Memory B cell (primary cell): ENCODE results near the gene C16orf86.

Experiments
- ATAC-seq: fragments of 150-1000 bp; cut with Tn5 transposase; 2 replicates; pipeline ENCODE4 v1.10.0; 2021; ENCODE audit warnings: low read depth, mild to moderate bottlenecking, moderate library complexity
- DNase-seq, 2 donors: peaks; one replicate each; pipeline ENCODE4 v3.0.0; 2022; ENCODE audit warnings: low spot score in 2 of 2
- H3K27ac Mint-ChIP-seq: one replicate; pipeline ENCODE4 v1.8.0; 2022; ENCODE audit warnings: mild to moderate bottlenecking, moderate library complexity, mixed read lengths
- H3K27me3 Mint-ChIP-seq: one replicate; pipeline ENCODE4 v1.8.0; 2022; ENCODE audit warnings: mixed read lengths
- H3K36me3 Mint-ChIP-seq: one replicate; pipeline ENCODE4 v1.8.0; 2022; ENCODE audit warnings: mild to moderate bottlenecking, mixed read lengths
- H3K4me1 Mint-ChIP-seq: one replicate; pipeline ENCODE4 v1.8.0; 2022; ENCODE audit warnings: mixed read lengths
- H3K4me3 Mint-ChIP-seq: one replicate; pipeline ENCODE4 v1.8.0; 2022; ENCODE audit warnings: mild to moderate bottlenecking, moderate library complexity, mixed read lengths
- H3K9me3 Mint-ChIP-seq: one replicate; pipeline ENCODE4 v1.8.0; 2022; ENCODE audit warnings: mixed read lengths

The C16orf86 gene

GRCh38 chr16:67658849-67659674, 7.6 kb upstream of the C16orf86 start:
- Mint-ChIP-seq H3K4me1 (peaks cover 21% of the 10 kb centered on the region), H3K9me3 (no peaks in the 10 kb centered on the region), H3K36me3 (peaks cover 11% of the 10 kb centered on the region), H3K27me3 (no peaks in the 10 kb centered on the region), H3K4me3 (peak overlapping the region; percentile 94), H3K27ac (peak overlapping the region; percentile 94)
- DNase-seq (no peak), ATAC-seq (no peak)

- H3K4me3 Mint-ChIP-seq: peak within 1 kb of the TSS; percentile 94
- H3K27me3 Mint-ChIP-seq: no peaks in the 10 kb centered on the region
- DNase-seq: peak; percentile 94
- H3K36me3 Mint-ChIP-seq: peaks cover 11% of the 10 kb centered on the region
- peak within 1 kb of the TSS; percentile 94 for H3K27ac Mint-ChIP-seq
- H3K9me3 Mint-ChIP-seq: no peaks in the 10 kb centered on the region
- peaks cover 25% of the 10 kb centered on the region for H3K4me1 Mint-ChIP-seq
- ATAC-seq: peak; percentile 61
Observed at GRCh38 chr16:67659675-67660563, 6.7 kb upstream of the C16orf86 start, which contains the start of gene ACD. Gene ACD (minus strand): TSS chr16:67660260. CDS start chr16:67660220, 40 bp downstream.

DNA sequence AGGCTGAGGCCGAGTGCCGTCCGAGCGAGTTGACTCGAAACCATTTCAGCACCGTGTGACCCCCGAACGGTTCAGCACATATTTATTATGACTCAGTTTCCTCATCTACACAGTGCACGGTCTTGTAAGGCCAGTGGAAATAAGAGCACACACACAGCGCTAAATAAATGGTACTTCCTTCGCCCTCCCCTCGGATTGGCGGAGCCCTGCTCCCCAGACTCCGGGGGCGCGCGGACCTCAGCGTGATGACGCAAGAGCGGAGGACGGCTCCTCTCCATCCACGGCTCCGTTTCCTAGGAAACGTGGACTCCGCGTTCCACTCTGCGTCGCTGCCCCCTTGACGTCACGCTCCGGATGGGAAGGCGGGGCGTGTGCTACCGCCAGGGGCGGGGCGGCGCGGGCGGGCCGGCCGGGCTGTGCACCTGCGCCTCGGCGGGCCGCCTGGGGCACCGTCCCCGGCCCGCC, 6.0 kb upstream of the C16orf86 start, which contains the start of gene PARD6A:
Gene PARD6A (plus strand): TSS at position 397 of the 465 bp plus-strand sequence. CDS start 79 bp downstream, outside the sequence.
- peak within 1 kb of the TSS; percentile 94 for H3K4me3 Mint-ChIP-seq
- H3K36me3 Mint-ChIP-seq: peaks cover 8% of the 10 kb centered on the region
- peak; percentile 86 to 93 for DNase-seq
- H3K27ac Mint-ChIP-seq: peak within 1 kb of the TSS; percentile 94
- H3K9me3 Mint-ChIP-seq: no peaks in the 10 kb centered on the region
- H3K27me3 Mint-ChIP-seq: no peaks in the 10 kb centered on the region
- peaks cover 24% of the 10 kb centered on the region for H3K4me1 Mint-ChIP-seq
- ATAC-seq: peak; percentile 85

DNA sequence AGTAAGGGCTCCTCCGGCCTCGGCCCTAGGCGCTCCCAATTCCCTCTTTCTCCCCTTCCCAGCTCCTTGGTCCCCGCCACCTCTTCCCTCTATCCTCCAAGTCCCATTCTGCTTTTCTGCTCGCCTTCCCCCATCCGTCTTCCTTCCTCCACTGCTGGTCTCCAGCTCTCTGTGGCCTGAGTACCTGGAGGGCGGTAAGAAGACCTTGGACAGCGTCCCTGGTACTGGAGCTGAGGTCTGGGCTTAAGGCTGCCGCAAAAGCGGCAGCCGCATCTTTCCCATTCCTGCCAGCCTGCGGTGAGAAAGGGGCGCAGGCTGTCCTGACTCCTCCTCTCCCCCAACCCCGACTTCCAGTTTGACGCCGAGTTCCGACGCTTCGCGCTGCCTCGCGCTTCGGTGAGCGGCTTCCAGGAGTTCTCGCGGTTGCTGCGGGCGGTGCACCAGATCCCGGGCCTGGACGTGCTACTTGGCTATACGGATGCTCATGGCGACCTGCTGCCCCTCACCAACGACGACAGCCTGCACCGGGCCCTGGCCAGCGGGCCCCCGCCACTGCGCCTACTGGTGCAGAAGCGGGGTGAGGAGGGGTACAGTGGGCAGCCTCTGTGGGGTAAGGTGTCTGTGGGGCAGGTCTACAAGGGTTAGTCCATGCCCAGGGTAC, 5.4 kb upstream of the C16orf86 start:
- Mint-ChIP-seq H3K9me3 (no peaks in the 10 kb centered on the region), H3K4me3 (peak overlapping the region; percentile 94), H3K27ac (peak overlapping the region; percentile 94), H3K27me3 (no peaks in the 10 kb centered on the region), H3K4me1 (peaks cover 26% of the 10 kb centered on the region), H3K36me3 (peaks cover 5% of the 10 kb centered on the region)
- ATAC-seq: no peak
- DNase-seq: no peak

DNA sequence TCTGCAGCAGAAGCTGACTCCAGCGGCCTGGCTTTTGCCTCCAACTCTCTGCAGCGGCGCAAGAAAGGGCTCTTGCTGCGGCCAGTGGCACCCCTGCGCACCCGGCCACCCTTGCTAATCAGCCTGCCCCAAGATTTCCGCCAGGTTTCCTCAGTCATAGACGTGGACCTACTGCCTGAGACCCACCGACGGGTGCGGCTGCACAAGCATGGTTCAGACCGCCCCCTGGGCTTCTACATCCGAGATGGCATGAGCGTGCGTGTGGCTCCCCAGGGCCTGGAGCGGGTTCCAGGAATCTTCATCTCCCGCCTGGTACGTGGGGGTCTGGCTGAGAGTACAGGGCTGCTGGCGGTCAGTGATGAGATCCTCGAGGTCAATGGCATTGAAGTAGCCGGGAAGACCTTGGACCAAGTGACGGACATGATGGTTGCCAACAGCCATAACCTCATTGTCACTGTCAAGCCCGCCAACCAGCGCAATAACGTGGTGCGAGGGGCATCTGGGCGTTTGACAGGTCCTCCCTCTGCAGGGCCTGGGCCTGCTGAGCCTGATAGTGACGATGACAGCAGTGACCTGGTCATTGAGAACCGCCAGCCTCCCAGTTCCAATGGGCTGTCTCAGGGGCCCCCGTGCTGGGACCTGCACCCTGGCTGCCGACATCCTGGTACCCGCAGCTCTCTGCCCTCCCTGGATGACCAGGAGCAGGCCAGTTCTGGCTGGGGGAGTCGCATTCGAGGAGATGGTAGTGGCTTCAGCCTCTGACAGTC, 4.5 kb upstream of the C16orf86 start:
- peak overlapping the region; percentile 94 for H3K27ac Mint-ChIP-seq
- ATAC-seq (no peak), DNase-seq (no peak)
- H3K4me3 Mint-ChIP-seq: peak overlapping the region; percentile 94
- peaks cover 29% of the 10 kb centered on the region for H3K4me1 Mint-ChIP-seq
- peaks cover 3% of the 10 kb centered on the region for H3K36me3 Mint-ChIP-seq
- H3K9me3 Mint-ChIP-seq: no peaks in the 10 kb centered on the region
- no peaks in the 10 kb centered on the region for H3K27me3 Mint-ChIP-seq

DNA sequence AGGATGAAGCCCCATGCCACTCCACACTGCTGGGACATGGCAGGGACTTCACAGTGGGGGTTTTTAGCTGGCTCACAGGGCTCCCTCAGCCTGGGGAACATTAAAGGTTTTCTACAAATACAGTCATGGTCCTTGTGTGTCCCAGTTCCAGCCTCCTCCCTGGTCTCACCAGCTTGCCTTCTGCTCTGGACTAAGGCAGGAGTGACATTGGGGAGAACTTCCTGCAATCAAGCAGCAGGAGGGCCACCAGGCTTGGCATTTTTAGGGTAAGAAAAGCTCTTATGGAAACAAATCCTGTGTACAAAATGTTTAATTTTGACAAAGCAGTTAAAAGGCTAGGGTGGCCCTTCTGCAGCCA, 4.0 kb upstream of the C16orf86 start:
- Mint-ChIP-seq H3K9me3 (no peaks in the 10 kb centered on the region), H3K4me3 (no peak overlapping the region), H3K4me1 (peaks cover 31% of the 10 kb centered on the region), H3K36me3 (peaks cover 3% of the 10 kb centered on the region), H3K27ac (no peak overlapping the region), H3K27me3 (no peaks in the 10 kb centered on the region)
- ATAC-seq (no peak), DNase-seq (no peak)

DNA sequence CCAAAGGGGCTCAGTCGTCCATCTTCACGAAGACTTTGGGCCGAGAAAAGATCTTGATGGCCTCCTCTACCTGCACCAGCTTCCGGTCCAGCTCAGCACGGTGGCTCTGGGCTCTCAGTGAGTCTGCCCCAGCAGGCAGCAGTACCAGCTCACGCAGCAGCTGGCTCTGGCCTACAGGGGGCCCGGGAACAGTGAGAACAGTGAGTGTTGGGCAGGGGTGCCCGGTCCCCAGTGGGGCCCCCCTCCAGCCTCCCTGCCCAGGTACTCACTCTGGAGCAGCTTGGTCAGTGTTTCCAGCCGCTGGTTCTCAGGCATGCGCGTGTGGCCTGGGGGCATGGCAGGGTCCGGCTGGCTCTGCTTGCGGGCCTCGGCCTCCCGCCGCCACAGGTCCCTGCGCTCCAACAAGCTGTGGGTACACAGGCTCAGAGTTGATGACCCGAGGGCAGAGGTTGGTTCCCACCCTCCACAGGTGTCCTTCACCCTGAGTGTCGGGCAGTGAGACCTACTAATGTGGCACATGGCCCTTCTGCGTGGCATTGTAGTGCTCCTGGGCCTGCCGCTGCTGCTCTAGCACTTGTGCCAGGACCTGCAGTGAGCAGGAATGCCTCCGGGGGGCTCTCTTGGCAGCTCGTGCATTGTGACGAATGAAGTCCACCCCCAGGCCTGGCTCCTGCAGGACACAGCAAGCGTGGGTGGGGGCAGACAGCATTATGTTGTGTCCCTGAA, 3.3 kb upstream of the C16orf86 start:
- H3K27me3 Mint-ChIP-seq: no peaks in the 10 kb centered on the region
- H3K4me3 Mint-ChIP-seq: no peak overlapping the region
- no peaks in the 10 kb centered on the region for H3K9me3 Mint-ChIP-seq
- H3K27ac Mint-ChIP-seq: no peak overlapping the region
- no peaks in the 10 kb centered on the region for H3K36me3 Mint-ChIP-seq
- peaks cover 33% of the 10 kb centered on the region for H3K4me1 Mint-ChIP-seq
- ATAC-seq (no peak), DNase-seq (no peak)

DNA sequence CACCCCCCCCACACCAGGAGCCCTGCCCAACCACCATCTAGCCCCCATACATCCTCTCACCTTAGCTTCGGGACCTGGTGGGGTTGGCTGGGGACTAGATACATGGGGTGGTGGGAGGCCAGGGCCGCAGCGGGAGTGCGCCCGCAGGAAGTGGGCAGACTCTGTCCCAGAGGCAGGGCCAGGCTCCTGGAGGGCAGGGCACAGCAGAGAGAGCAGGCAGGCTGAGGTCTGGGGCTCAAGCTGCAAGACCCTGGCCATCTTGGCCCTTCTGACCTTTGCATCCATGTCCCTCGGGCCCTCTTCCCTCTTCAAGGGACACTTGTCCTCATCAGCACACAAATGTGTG, 2.8 kb upstream of the C16orf86 start:
- Mint-ChIP-seq H3K4me3 (no peak overlapping the region), H3K9me3 (no peaks in the 10 kb centered on the region), H3K4me1 (peaks cover 35% of the 10 kb centered on the region), H3K27ac (no peak overlapping the region), H3K36me3 (no peaks in the 10 kb centered on the region), H3K27me3 (no peaks in the 10 kb centered on the region)
- ATAC-seq (no peak), DNase-seq (no peak)

DNA sequence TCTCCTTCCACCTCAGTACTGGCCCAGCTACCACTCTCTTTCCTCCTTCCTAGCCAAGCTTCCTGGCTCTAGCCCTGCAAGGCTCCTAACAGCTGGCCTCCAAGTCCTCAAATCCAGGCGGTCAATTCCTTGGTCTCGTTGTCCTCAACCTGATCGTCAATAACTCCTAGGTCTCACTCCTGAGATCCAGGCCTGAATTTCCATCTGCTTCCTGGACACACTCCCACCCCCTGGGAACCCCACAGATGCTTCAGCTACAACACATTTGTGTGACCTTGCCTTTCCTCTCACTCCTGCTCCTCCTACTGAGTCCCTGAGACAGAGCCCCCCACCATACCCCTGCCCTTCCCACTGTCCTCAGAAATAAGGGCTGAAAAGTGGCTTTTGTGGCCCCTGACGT, 2.4 kb upstream of the C16orf86 start:
- DNase-seq: no peak
- Mint-ChIP-seq H3K27ac (no peak overlapping the region), H3K27me3 (no peaks in the 10 kb centered on the region), H3K4me1 (peaks cover 34% of the 10 kb centered on the region), H3K9me3 (no peaks in the 10 kb centered on the region), H3K36me3 (no peaks in the 10 kb centered on the region), H3K4me3 (no peak overlapping the region)
- no peak for ATAC-seq

DNA sequence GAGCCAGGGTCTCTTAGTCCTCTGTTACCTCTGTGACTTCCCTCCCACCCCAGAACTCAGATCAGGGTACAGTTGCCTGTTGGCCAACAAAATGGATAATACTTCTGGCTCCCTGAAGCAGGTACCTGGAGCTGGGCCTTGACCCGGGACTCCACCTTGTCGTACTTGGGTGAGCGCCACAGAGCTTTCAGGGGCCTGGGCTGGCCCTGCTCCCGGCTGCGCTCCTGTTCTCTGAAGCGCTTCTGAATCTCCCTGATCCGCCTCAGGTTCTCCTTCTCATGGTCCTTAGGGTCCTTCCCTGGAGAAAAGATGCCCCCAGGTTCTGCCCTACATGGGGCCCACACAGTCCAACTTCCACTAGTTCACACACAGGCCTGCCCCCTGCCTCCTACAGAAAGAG, 1.7 kb upstream of the C16orf86 start:
- no peaks in the 10 kb centered on the region for H3K9me3 Mint-ChIP-seq
- DNase-seq: no peak
- H3K4me3 Mint-ChIP-seq: no peak overlapping the region
- H3K27ac Mint-ChIP-seq: no peak overlapping the region
- H3K27me3 Mint-ChIP-seq: no peaks in the 10 kb centered on the region
- no peak for ATAC-seq
- no peaks in the 10 kb centered on the region for H3K36me3 Mint-ChIP-seq
- peaks cover 35% of the 10 kb centered on the region for H3K4me1 Mint-ChIP-seq

DNA sequence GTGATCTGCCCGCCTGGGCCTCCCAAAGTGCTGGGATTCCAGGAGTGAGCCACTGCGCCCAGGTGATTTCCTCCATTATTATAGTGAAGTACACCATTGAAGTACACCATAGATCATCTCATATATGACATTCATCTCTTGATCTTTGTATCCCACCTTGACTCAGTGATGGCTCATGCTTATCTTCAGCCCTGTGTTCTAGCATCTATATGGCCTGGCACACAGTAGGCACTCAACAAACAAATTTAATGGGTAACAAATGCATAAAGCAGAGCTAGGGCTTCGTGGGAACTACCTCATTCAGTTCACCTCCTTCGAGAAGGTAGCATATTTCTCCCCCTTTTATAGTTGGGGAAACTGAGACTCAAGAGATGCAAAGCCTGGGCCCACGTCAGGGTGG, 1.0 kb upstream of the C16orf86 start:
- Mint-ChIP-seq H3K9me3 (no peaks in the 10 kb centered on the region), H3K4me1 (peaks cover 36% of the 10 kb centered on the region), H3K36me3 (no peaks in the 10 kb centered on the region), H3K4me3 (peak overlapping the region; percentile 66), H3K27me3 (no peaks in the 10 kb centered on the region), H3K27ac (peak overlapping the region; percentile 62)
- ATAC-seq: no peak
- no peak for DNase-seq

GRCh38 chr16:67666032-67666551, 522 bp upstream of the C16orf86 start:
- no peak for ATAC-seq

GRCh38 chr16:67667453-67667816, 821 bp downstream of the C16orf86 start:
- ATAC-seq: no peak
- H3K4me1 Mint-ChIP-seq: peaks cover 31% of the 10 kb centered on the region
- no peaks in the 10 kb centered on the region for H3K36me3 Mint-ChIP-seq
- H3K27me3 Mint-ChIP-seq: no peaks in the 10 kb centered on the region
- H3K27ac Mint-ChIP-seq: peak overlapping the region; percentile 95
- no peaks in the 10 kb centered on the region for H3K9me3 Mint-ChIP-seq
- H3K4me3 Mint-ChIP-seq: peak overlapping the region; percentile 91
- DNase-seq: no peak

More at GRCh38 chr16:67666032-67666551, 522 bp upstream of the C16orf86 start:
- Mint-ChIP-seq H3K27me3 (no peaks in the 10 kb centered on the region), H3K4me3 (peak overlapping the region; percentile 66), H3K9me3 (no peaks in the 10 kb centered on the region), H3K4me1 (peaks cover 34% of the 10 kb centered on the region), H3K36me3 (no peaks in the 10 kb centered on the region), H3K27ac (peak overlapping the region; percentile 95)
- no peak for DNase-seq
